Measurements from ENCODE around the gene STK36.
"Not testable (repeated sequence)": the region's sequence is repeated elsewhere in the genome, so short reads cannot be mapped to it uniquely, and the experiment has no call there.

Gene STK36

DNA sequence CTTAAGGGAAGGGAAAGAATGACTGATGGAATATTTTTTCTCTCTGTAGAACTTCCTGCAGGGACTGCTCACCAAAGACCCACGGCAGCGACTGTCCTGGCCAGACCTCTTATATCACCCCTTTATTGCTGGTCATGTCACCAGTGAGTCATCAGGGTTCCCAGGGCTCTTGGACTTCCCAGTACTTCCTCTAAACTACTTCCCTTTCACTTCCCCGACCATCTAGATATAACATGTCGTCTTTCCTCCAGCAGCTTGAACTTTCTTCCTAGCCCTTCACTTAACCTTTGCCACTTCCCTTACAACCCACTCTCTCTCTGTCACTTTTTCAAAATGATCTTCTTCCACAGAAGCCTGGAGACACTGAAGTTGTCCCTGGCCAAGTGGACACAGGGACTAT, 7.2 kb downstream of the STK36 start:
- Histone ChIP-seq H3K4me3 (ENCODE audit: severe bottlenecking) (no peak overlapping the region), H3K27me3 (ENCODE audit: insufficient read depth, poor library complexity, severe bottlenecking) (no peaks in the 10 kb centered on the region), H3K4me1 (ENCODE audit: insufficient read depth, poor library complexity, severe bottlenecking) (no peaks in the 10 kb centered on the region), H3K27ac (ENCODE audit: poor library complexity, severe bottlenecking) (no peak overlapping the region), H3K9me3 (ENCODE audit: severe bottlenecking) (no peaks in the 10 kb centered on the region), H3K36me3 (ENCODE audit: low read depth) (peaks cover 54% of the 10 kb centered on the region)
- no peak for ATAC-seq (ENCODE audit: low read depth)
- DNase-seq (ENCODE audit: low spot score) = no peak
- TF ChIP-seq, protein P1, sequence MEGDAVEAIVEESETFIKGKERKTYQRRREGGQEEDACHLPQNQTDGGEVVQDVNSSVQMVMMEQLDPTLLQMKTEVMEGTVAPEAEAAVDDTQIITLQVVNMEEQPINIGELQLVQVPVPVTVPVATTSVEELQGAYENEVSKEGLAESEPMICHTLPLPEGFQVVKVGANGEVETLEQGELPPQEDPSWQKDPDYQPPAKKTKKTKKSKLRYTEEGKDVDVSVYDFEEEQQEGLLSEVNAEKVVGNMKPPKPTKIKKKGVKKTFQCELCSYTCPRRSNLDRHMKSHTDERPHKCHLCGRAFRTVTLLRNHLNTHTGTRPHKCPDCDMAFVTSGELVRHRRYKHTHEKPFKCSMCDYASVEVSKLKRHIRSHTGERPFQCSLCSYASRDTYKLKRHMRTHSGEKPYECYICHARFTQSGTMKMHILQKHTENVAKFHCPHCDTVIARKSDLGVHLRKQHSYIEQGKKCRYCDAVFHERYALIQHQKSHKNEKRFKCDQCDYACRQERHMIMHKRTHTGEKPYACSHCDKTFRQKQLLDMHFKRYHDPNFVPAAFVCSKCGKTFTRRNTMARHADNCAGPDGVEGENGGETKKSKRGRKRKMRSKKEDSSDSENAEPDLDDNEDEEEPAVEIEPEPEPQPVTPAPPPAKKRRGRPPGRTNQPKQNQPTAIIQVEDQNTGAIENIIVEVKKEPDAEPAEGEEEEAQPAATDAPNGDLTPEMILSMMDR (IDR thresholded peaks at IDR 0.05; ENCODE audit: poor library complexity, severe bottlenecking) = no peak

DNA sequence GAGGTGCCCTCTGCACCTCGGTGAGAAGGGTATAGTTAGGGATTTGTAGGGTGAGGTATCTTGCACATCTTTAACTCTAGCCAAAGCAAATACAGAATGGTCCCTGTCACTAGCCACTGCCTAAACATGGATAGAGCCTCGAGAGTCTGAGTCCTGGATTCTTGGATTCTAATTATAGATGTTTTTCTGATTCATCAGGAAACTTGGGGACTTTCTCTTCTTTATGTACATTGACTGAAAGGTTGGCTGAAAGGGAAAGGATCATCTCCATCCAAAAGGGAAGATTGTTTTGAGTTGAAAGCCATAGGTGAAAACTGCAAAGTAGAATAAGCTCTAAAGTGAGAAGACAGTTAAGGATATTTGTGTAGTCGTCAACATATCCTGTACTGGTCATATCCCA, 8.2 kb downstream of the STK36 start:
- peaks cover 54% of the 10 kb centered on the region for H3K36me3 ChIP-seq (ENCODE audit: low read depth)
- ATAC-seq (ENCODE audit: low read depth) = no peak
- no peaks in the 10 kb centered on the region for H3K4me1 ChIP-seq (ENCODE audit: insufficient read depth, poor library complexity, severe bottlenecking)

DNA sequence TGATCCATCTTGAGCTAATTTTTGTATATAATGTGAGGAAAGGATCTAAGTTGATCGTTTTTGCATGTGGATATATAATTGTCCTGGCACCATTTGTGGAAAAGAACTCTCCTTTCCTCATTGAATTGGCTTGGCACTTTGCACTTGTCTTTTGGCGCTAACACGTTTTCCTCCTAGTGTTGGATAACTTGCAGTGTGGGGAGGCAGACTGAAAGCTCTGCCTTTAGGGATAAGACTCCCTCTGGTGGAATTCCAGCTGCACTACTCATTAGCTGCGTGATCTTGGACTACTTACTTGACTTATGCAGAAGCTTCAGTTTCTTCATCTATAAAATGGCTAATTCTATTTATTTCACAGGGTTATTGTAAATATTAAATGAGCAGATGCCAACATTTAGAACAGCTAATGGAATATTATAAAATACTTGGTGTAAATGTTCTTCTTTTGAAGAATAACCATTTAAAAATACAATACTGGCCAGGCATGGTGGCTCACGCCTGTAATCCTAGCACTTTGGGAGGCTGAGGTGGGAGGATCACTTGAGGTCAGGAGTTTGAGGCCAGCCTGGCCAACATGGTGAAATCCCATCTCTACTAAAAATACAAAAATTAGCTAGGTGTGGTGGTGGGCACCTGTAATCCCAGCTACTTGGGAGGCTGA, 15.6 kb downstream of the STK36 start:
- TF ChIP-seq, protein P1 (IDR thresholded peaks at IDR 0.05; ENCODE audit: poor library complexity, severe bottlenecking) = peak; percentile 87
- H3K4me3 ChIP-seq (ENCODE audit: severe bottlenecking); H3K4me1 ChIP-seq (ENCODE audit: insufficient read depth, poor library complexity, severe bottlenecking); DNase-seq (ENCODE audit: low spot score); H3K9me3 ChIP-seq (ENCODE audit: severe bottlenecking); H3K27ac ChIP-seq (ENCODE audit: poor library complexity, severe bottlenecking); H3K27me3 ChIP-seq (ENCODE audit: insufficient read depth, poor library complexity, severe bottlenecking): not testable (repeated sequence)
- ATAC-seq (ENCODE audit: low read depth) = peak; percentile 98
- H3K36me3 ChIP-seq (ENCODE audit: low read depth) = peaks cover 71% of the 10 kb centered on the region

More for the DNA sequence above, 8.2 kb downstream of the STK36 start:
- no peaks in the 10 kb centered on the region for H3K9me3 ChIP-seq (ENCODE audit: severe bottlenecking)
- H3K27ac ChIP-seq (ENCODE audit: poor library complexity, severe bottlenecking) = no peak overlapping the region
- no peaks in the 10 kb centered on the region for H3K27me3 ChIP-seq (ENCODE audit: insufficient read depth, poor library complexity, severe bottlenecking)
- no peak for DNase-seq (ENCODE audit: low spot score)
- H3K4me3 ChIP-seq (ENCODE audit: severe bottlenecking) = no peak overlapping the region
- TF ChIP-seq, protein P1 (IDR thresholded peaks at IDR 0.05; ENCODE audit: poor library complexity, severe bottlenecking) = no peak

DNA sequence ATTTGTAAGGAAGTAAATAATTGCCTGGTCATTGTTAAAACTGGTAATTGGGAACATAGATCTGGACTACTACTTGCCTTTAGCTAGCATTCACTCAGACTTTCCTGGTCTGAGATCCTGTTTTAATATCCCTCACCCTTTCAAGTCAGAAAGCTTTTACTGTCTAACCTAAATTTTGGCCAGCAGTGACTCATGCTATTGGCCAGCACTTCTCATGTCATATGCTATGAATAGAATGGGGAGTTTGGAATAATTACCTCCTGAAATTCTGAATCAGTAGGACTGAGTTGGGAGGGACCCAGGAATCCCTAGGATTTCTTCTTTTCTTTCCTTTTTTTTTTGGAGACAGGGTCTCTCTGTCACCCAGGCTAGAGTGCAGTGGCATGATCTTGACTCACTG, 19.3 kb downstream of the STK36 start:
- TF ChIP-seq, protein P1 (IDR thresholded peaks at IDR 0.05; ENCODE audit: poor library complexity, severe bottlenecking) = no peak
- ATAC-seq (ENCODE audit: low read depth) (no peak), DNase-seq (ENCODE audit: low spot score) (no peak)
- H3K27me3 ChIP-seq (ENCODE audit: insufficient read depth, poor library complexity, severe bottlenecking) = no peaks in the 10 kb centered on the region
- no peak overlapping the region for H3K27ac ChIP-seq (ENCODE audit: poor library complexity, severe bottlenecking)
- no peaks in the 10 kb centered on the region for H3K9me3 ChIP-seq (ENCODE audit: severe bottlenecking)
- no peak overlapping the region for H3K4me3 ChIP-seq (ENCODE audit: severe bottlenecking)
- no peaks in the 10 kb centered on the region for H3K4me1 ChIP-seq (ENCODE audit: insufficient read depth, poor library complexity, severe bottlenecking)
- peaks cover 56% of the 10 kb centered on the region for H3K36me3 ChIP-seq (ENCODE audit: low read depth)

DNA sequence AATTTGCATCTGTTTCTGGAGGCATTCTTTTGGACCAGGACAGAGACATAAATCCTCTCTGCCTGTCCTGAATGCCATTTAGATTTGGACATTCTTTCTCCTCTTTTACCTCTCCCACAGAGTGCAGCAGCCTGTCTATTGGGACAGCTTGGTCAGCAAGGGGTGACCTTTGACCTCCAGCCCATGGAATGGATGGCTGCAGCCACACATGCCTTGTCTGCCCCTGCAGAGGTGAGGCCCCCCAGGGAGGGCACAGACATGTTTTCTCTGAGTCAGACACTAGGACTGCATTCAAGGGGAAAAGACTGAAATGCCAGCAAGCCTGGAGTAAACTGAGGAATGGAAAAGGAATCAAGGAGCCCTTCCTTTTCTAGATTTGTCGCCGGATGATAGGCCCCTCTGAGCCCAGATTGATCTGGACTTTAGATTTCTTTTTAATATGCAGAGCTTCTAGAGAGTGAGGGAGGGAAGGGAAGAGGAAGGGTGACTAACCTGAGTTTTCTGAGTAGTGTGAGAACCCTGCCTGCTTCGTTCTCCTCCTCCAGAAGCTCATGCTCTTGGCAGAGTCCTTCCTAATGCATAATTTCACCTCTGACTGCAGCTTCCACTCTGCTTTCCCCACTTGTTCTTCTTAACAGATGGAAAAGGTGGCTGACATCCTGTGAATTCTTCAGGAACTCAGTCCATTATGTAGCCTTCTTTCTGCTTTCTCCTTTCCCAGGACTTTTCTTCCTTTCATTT, 22.7 kb downstream of the STK36 start:
- no peaks in the 10 kb centered on the region for H3K9me3 ChIP-seq (ENCODE audit: severe bottlenecking)
- ATAC-seq (ENCODE audit: low read depth) (no peak), DNase-seq (ENCODE audit: low spot score) (no peak)
- no peak overlapping the region for H3K4me3 ChIP-seq (ENCODE audit: severe bottlenecking)
- TF ChIP-seq, protein P1 (IDR thresholded peaks at IDR 0.05; ENCODE audit: poor library complexity, severe bottlenecking) = no peak
- no peaks in the 10 kb centered on the region for H3K27me3 ChIP-seq (ENCODE audit: insufficient read depth, poor library complexity, severe bottlenecking)
- no peaks in the 10 kb centered on the region for H3K4me1 ChIP-seq (ENCODE audit: insufficient read depth, poor library complexity, severe bottlenecking)
- no peak overlapping the region for H3K27ac ChIP-seq (ENCODE audit: poor library complexity, severe bottlenecking)
- H3K36me3 ChIP-seq (ENCODE audit: low read depth) = peaks cover 31% of the 10 kb centered on the region

Measured in RWPE2 (cell line).